Effector memory CD4-positive, alpha-beta T cell (primary cell): ENCODE measurements around the gene TRIP6.

Experiments used
- DNase-seq, 3 donors: peaks; one replicate each; pipeline ENCODE4 v3.0.0-alpha.2; 2020
- H3K27ac ChIP-seq: 2 replicates; pipeline ENCODE4 v1.7.0; 2013; ENCODE audit warnings: mild to moderate bottlenecking, low read length, moderate library complexity; ENCODE audit not compliant: insufficient read depth, poor library complexity, severe bottlenecking
- H3K27me3 ChIP-seq: replicated peaks from 2 replicates; pipeline ENCODE4 v1.7.0; 2013; ENCODE audit warnings: mild to moderate bottlenecking, low read length; ENCODE audit not compliant: insufficient read depth, control insufficient read depth, poor library complexity, severe bottlenecking
- H3K36me3 ChIP-seq: 2 replicates; pipeline ENCODE4 v1.7.0; 2013; ENCODE audit warnings: mild to moderate bottlenecking, low read length, moderate library complexity; ENCODE audit not compliant: control insufficient read depth, insufficient read depth
- H3K4me1 ChIP-seq: 2 replicates; pipeline ENCODE4 v1.7.0; 2013; ENCODE audit warnings: low read length, mild to moderate bottlenecking; ENCODE audit not compliant: control insufficient read depth, insufficient read depth, poor library complexity, severe bottlenecking
- H3K4me3 ChIP-seq: 2 replicates; pipeline ENCODE4 v1.7.0; 2013; ENCODE audit warnings: low read length, low read depth, mild to moderate bottlenecking; ENCODE audit not compliant: insufficient read depth, poor library complexity, severe bottlenecking
- H3K9me3 ChIP-seq: 2 replicates; pipeline ENCODE4 v1.7.0; 2013; ENCODE audit warnings: mild to moderate bottlenecking, low read length, moderate library complexity; ENCODE audit not compliant: control insufficient read depth

Gene TRIP6

DNA sequence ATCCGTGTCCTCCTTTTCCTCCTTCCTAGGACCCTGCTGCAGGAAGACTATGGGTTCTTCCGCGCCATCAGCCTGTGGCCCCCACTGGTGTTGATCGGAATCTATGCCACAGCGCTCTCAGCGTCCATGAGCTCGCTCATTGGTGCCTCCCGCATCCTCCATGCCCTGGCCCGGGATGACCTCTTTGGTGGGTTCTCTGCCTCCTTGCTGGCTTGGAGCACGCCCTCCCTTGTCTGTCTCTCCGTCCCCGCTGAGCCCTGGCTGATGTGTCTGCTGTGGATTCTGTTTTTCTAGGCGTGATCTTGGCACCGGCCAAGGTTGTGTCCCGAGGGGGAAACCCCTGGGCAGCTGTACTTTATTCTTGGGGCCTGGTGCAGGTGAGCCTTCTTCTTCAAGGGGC is 7.3 kb upstream of the TRIP6 start:
- peaks cover 41% of the 10 kb centered on the region for H3K36me3 ChIP-seq
- H3K27ac ChIP-seq = no peak overlapping the region
- no peaks in the 10 kb centered on the region for H3K4me1 ChIP-seq
- no peak for DNase-seq
- no peaks in the 10 kb centered on the region for H3K27me3 ChIP-seq
- no peak overlapping the region for H3K4me3 ChIP-seq
- no peaks in the 10 kb centered on the region for H3K9me3 ChIP-seq

- H3K9me3 ChIP-seq = no peaks in the 10 kb centered on the region
- H3K27me3 ChIP-seq = no peaks in the 10 kb centered on the region
- DNase-seq = no peak
- H3K36me3 ChIP-seq = peaks cover 41% of the 10 kb centered on the region
- H3K27ac ChIP-seq = no peak overlapping the region
- no peak overlapping the region for H3K4me3 ChIP-seq
- no peaks in the 10 kb centered on the region for H3K4me1 ChIP-seq
These were observed 6.2 kb upstream of the TRIP6 start for GRCh38 chr7:100860702-100861615.

GRCh38 chr7:100861616-100861985 is 5.6 kb upstream of the TRIP6 start:
- H3K9me3 ChIP-seq = no peaks in the 10 kb centered on the region
- H3K4me1 ChIP-seq = peaks cover 1% of the 10 kb centered on the region
- no peak for DNase-seq
- no peak overlapping the region for H3K27ac ChIP-seq
- no peak overlapping the region for H3K4me3 ChIP-seq
- no peaks in the 10 kb centered on the region for H3K27me3 ChIP-seq
- H3K36me3 ChIP-seq = peaks cover 41% of the 10 kb centered on the region

DNA sequence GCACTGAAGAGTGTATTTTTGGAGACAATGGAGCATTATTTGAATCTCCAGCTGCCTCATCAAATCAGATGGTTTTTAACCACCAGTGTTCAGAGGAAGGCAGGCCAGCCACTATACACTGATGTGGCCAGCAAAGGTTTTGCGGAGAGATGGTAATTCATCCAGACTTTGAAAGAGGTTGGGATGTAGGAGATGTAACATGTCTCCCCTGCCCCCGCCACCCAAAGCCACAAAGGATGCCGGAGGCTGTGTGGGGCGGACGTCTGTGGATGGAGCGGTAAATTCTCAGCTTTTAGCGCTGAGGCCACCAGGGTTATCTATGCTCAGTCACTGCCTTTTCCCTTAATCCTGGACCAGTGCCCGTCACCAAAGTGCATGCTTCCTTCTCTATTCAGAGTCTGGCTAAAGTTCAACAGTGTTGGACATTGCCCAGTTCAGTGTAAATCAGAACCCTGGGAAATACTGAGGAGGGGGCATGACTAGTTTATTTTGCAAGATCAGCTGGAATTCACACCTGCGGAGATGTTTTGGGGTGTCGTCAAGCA is 3.7 kb upstream of the TRIP6 start:
- H3K27me3 ChIP-seq = no peaks in the 10 kb centered on the region
- H3K4me3 ChIP-seq = no peak overlapping the region
- no peak overlapping the region for H3K27ac ChIP-seq
- H3K9me3 ChIP-seq = no peaks in the 10 kb centered on the region
- H3K4me1 ChIP-seq = peaks cover 14% of the 10 kb centered on the region
- DNase-seq = no peak
- peaks cover 41% of the 10 kb centered on the region for H3K36me3 ChIP-seq

DNA sequence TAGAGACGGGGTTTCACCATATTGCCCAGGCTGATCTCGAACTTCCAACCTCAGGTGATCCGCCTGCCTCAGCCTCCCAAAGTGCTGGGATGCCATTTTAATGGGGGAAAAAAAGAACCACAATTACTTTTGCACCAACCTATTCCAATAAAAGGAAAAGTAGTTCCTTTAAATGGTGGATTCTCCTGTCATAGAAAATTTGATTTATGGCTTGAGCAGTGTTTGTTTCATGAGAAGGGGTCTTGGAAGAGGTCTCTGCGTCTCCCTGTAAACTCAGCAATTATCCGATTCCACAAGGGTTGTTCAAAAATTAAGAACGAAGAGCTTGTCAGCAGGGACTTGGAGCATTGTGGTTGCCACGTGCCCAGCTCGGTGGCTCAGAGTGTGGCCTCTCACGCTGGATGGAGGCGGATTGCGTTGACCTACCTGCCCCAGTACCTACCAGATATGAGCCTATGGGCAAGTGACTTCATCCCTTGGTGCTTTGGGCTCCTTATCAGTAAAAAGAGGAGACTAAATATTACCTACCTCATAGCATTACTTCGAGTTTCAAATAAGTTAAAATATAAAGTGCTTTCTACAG is 2.8 kb upstream of the TRIP6 start:
- H3K36me3 ChIP-seq = peaks cover 32% of the 10 kb centered on the region
- no peaks in the 10 kb centered on the region for H3K27me3 ChIP-seq
- no peak overlapping the region for H3K27ac ChIP-seq

DNA sequence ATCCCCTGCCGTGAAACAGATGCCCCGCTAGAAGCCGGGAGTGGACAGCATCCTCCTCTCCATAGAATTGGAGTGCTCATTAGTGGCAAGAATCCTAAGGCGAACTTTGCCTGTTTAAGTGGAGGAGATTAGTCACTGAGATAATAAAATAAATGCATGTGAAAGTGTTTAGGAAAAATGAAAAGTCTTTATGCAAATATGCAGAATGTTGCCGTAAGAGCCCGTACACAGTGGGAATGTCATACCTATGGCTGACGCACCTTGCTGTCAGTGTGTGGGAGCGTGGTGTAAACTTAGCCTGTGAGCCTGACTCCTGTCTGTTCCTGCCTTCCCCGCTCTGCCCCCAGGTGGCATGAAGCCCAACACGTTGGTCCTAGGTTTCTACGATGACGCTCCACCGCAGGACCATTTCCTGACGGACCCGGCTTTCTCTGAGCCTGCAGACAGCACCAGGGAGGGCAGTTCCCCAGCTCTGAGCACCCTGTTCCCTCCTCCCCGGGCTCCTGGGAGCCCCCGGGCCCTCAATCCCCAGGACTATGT is 1.7 kb upstream of the TRIP6 start:
- H3K9me3 ChIP-seq = no peaks in the 10 kb centered on the region
- H3K27ac ChIP-seq = no peak overlapping the region
- peaks cover 22% of the 10 kb centered on the region for H3K36me3 ChIP-seq
- H3K4me3 ChIP-seq = no peak overlapping the region
- no peak for DNase-seq
- no peaks in the 10 kb centered on the region for H3K27me3 ChIP-seq
- peaks cover 14% of the 10 kb centered on the region for H3K4me1 ChIP-seq

More for the DNA sequence above, 2.8 kb upstream of the TRIP6 start:
- Histone ChIP-seq H3K9me3 (no peaks in the 10 kb centered on the region), H3K4me3 (no peak overlapping the region), H3K4me1 (peaks cover 14% of the 10 kb centered on the region)
- DNase-seq = no peak

DNA sequence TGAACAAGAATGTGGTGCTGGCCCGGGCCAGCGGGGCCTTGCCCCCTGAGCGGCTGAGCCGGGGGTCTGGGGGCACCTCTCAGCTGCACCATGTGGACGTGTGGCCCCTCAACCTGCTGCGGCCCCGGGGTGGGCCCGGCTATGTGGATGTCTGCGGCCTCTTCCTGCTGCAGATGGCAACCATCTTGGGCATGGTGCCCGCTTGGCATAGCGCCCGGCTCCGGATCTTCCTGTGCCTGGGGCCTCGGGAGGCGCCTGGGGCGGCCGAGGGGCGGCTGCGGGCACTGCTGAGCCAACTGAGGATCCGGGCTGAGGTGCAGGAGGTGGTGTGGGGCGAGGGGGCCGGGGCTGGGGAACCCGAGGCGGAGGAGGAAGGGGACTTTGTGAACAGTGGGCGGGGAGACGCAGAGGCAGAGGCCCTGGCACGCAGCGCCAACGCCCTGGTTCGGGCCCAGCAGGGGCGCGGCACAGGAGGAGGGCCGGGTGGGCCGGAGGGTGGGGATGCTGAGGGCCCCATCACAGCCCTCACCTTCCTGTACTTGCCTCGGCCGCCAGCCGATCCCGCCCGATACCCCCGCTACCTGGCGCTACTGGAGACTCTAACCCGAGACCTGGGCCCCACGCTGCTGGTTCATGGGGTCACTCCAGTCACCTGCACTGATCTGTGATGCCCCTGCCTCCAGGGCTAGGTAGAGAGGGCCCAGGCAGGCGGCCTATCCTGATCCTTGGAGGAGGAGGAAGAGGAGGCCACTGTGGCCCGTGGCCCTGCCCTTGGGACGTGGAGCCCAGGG is 1.1 kb upstream of the TRIP6 start:
- H3K36me3 ChIP-seq = peaks cover 15% of the 10 kb centered on the region
- no peak overlapping the region for H3K4me3 ChIP-seq
- DNase-seq = no peak
- H3K9me3 ChIP-seq = no peaks in the 10 kb centered on the region
- no peak overlapping the region for H3K27ac ChIP-seq
- no peaks in the 10 kb centered on the region for H3K27me3 ChIP-seq
- H3K4me1 ChIP-seq = peaks cover 14% of the 10 kb centered on the region

DNA sequence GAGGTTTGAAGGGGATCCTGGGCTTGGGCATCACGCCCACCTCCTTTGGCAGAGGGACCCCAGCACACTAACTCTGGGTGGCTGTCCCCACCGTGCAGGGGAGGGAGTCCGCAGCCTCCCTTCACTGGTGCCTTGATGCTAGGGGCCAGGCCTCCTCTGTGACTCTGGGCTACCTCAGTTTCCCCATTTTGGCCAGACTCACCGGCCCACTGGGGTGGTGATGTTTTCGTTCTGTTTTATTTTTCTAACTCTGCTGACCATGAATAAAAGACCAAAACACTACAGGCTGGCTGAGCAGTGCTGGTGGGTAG is 503 bp upstream of the TRIP6 start:
- H3K4me1 ChIP-seq = peaks cover 14% of the 10 kb centered on the region
- no peaks in the 10 kb centered on the region for H3K9me3 ChIP-seq
- peak overlapping the region; percentile 73 for H3K27ac ChIP-seq

DNA sequence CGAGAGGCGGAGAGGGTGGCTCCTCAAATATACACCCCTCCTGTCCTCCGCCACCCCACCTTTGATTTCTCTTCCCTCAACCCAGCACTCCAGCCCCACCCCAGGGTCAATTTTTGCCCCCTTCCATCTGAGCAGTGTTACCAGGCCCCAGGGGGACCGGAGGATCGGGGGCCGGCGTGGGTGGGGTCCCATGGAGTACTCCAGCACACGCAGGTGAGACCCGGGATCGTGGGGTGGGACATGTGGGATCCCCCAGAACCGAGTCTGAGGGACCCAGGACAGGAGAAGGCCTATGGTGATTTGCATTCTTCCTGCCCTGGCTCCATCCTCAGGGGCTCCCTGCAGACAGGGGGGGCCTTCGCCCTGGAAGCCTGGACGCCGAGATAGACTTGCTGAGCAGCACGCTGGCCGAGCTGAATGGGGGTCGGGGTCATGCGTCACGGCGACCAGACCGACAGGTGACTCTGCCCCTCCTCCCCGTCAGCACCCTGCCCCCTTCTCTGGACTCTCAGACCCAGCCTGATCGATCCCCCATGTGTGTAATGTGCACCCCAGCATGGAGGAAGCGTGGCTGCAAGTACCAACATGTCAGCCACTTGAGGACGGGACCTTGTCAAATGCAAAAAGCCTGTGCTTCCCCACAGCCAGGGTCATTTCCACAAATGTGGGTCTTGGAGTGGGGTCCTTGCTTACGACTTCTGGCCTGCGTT is 744 bp downstream of the TRIP6 start:
- H3K27ac ChIP-seq = peak overlapping the region; percentile 73
- H3K9me3 ChIP-seq = no peaks in the 10 kb centered on the region
- DNase-seq = no peak
- peaks cover 6% of the 10 kb centered on the region for H3K36me3 ChIP-seq
- H3K4me3 ChIP-seq = peak overlapping the region; percentile 51
- no peaks in the 10 kb centered on the region for H3K27me3 ChIP-seq
- peaks cover 14% of the 10 kb centered on the region for H3K4me1 ChIP-seq

More for the DNA sequence above, 503 bp upstream of the TRIP6 start:
- Histone ChIP-seq H3K27me3 (no peaks in the 10 kb centered on the region), H3K36me3 (peaks cover 9% of the 10 kb centered on the region), H3K4me3 (peak overlapping the region; percentile 51)
- DNase-seq = no peak
